SK-MEL-5 (cell line): ENCODE data around the gene CADPS2. TPM values are rescaled to one million over a fixed set of nuclear protein-coding genes. Genes with fewer than 3 reads are reported as not detected.
A peak's percentile ranks its signal among the peaks of the same experiment; 100 is the strongest.
"Not testable (repeated sequence)": the region's sequence is repeated elsewhere in the genome, so short reads cannot be mapped to it uniquely, and the experiment has no call there.

Experiments used
- DNase-seq: peaks from one replicate; pipeline ENCODE4 v3.0.0-alpha.2; 2016; ENCODE audit warnings: low read depth, low spot score
- in situ Hi-C: cut with HindIII; loops from 2 replicates; pipeline ENCODE4 v1.10.0; 2016; ENCODE audit warnings: low sequenced_read_pairs, high pct_unique_total_duplicates, low pct_unique_long_range_greater_than_20kb
- total RNA-seq: library from RNA; depleted of rRNA; stranded (reverse); fragments of >200 nt; shearing (Covaris generic); gene quantifications from 2 replicates; pipeline ENCODE4 v1.2.3, GENCODE V29; 2014

CADPS2 gene
- total RNA-seq, 1 experiment from 2014 or later = 40.8 TPM

GRCh38 chr7:122867471-122867980, 18.7 kb downstream of the CADPS2 start:
- in situ Hi-C loops = no loop called here
- DNase-seq = peak; percentile 76

DNA sequence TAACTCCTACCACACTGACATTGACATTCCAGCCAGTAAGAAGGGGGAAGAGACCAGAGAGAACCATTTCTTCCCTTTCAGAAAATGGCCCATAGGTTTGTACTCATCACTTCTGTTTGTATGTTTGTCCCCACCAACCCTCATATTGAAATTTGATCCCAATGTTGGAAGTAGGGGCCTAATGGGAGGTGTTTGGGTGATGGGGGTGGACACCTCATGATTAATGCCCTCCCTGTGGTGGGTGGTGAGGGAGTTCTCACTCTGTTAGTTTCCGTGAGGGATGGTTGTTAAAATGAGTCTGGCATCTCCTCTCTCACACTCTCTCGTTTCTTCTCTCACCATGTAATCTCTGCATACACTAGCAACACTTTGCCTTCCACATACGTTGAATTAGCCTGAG, 21.4 kb downstream of the CADPS2 start:
- no peak for DNase-seq
- in situ Hi-C loops = no loop called here

GRCh38 chr7:122864016-122864415, 22.2 kb downstream of the CADPS2 start:
- in situ Hi-C loops = no loop called here
- DNase-seq = no peak

- DNase-seq = no peak
- in situ Hi-C loops = no loop called here
These were observed 27.9 kb downstream of the CADPS2 start for GRCh38 chr7:122858320-122858719.

GRCh38 chr7:122850528-122850927, 35.7 kb downstream of the CADPS2 start:
- in situ Hi-C loops = no loop called here
- DNase-seq = no peak

GRCh38 chr7:122849957-122850328, 36.3 kb downstream of the CADPS2 start:
- in situ Hi-C loops = no loop called here
- DNase-seq = no peak

GRCh38 chr7:122849322-122849956, 36.8 kb downstream of the CADPS2 start:
- DNase-seq = no peak
- in situ Hi-C loops = no loop called here

DNA sequence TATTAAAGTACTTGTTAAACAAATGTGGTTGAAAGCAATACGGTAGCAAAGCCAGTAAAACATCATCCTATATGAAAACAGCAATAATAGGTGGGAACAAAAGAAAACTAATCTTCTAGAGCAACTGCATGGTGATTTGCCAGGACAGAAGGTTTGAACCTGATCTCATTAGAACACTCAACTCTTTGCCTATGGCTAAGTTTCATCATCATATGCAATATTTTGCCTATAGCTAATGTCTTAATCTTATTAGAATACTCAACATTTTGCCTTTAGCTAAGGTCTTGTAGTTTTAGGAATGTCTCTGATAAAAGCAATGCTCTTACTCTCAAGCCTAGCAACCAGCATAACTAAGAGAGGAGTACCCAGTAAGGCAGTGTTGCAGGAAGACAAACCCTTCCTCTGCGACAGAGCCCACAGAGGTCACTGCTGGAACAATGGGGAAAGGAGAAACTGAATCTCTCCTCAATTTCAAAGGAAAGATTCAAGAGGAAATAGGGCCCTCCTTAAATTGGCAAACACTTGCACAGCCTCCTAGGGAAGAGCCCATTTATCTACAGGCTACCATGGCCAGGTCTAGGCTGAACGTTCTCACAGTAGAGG, 38.3 kb downstream of the CADPS2 start:
- DNase-seq = no peak
- in situ Hi-C loops = no loop called here

DNA sequence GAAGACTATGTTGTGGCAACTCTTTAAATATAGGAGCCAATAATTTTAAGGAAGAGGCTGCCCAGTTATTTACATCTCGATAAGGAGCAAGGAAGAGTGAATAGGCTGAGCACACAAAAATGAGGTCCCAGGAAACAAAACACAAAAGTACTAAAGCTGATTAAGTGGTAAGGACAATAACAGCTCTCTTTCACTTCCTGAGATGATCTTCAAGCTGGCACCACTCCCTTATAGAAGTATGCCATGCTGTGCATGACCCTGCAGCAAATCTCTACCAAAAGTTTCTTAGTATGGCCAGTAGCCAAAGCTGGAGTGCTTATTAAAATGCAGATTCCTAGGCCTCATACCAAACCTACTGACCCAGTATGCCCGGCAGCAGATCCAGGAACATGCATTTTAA, 39.7 kb downstream of the CADPS2 start:
- in situ Hi-C loops = no loop called here
- peak; percentile 20 for DNase-seq

GRCh38 chr7:122845286-122845685, 41.0 kb downstream of the CADPS2 start:
- no peak for DNase-seq
- in situ Hi-C loops = no loop called here

- DNase-seq = no peak
These were observed 41.9 kb downstream of the CADPS2 start for GRCh38 chr7:122844191-122844988.

DNA sequence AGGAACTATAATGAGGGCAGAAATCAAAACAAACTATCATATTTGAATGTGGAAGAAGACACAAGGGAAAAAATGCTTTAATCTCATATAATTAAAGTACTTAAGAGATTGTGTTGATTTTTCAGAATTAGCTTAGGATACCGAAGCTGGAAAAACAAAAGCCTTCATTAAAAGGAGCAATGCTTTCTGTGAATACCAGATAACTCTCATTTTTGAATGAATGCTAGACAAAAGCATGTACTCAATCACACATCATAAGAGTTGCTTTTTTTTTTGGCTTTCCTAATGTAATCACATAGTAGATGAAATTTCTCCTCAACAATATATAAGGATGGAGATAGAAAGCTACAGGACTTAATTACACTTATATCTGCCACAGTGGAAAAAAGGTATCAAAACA, 43.3 kb downstream of the CADPS2 start:
- DNase-seq = no peak
- in situ Hi-C loops = no loop called here

More at GRCh38 chr7:122844191-122844988, 41.9 kb downstream of the CADPS2 start:
- in situ Hi-C loops = no loop called here

DNA sequence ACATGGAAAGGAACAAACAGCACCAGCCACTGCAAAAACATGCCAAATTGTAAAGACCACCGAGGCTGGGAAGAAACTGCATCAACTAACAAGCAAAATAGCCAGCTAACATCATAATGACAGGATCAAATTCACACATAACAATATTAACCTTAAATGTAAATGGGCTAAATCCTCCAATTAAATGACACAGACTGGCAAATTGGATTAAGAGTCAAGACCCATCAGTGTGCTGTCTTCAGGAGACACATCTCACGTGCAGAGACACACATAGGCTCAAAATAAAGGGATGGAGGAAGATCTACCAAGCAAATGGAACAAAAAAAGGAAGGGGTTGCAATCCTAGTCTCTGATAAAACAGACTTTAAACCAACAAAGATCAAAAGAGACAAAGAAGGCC, 50.0 kb downstream of the CADPS2 start:
- in situ Hi-C loops = not testable (repeated sequence)

GRCh38 chr7:122834571-122834942, 51.7 kb downstream of the CADPS2 start:
- in situ Hi-C loops, DNase-seq: not testable (repeated sequence)

More for the DNA sequence above, 50.0 kb downstream of the CADPS2 start:
- not testable (repeated sequence) for DNase-seq

- in situ Hi-C loops = no loop called here
- no peak for DNase-seq
These were observed 52.2 kb downstream of the CADPS2 start for GRCh38 chr7:122833888-122834570.

GRCh38 chr7:122831436-122831835, 54.8 kb downstream of the CADPS2 start:
- in situ Hi-C loops = no loop called here
- no peak for DNase-seq

GRCh38 chr7:122829962-122830361, 56.3 kb downstream of the CADPS2 start:
- in situ Hi-C loops = no loop called here
- no peak for DNase-seq

DNA sequence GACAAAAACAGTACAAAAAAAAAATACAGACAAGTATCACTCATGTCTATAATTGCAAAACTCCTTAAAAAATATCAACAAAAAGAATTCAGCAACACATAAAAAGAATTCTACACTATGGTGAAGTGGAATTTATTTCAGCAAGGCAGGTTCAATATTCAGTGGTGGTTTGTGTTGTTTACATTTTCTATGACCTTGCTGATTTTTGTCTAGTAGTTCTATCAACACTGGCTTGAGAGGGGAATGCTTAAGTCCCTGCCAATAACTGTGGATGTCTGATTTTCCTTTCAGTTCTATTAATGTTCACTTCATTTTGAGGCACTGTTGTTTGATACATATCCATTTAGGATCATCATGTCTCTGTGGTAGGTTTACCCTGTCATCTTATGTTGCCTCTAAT, 58.5 kb downstream of the CADPS2 start:
- in situ Hi-C loops = no loop called here
- no peak for DNase-seq
